H1 (cell line): ENCODE data around the gene CHI3L2. TPM values are rescaled to one million over a fixed set of nuclear protein-coding genes. Genes with fewer than 3 reads are reported as not detected.

Experiments used
- CTCF ChIA-PET: fragments of 300-600 bp; sonication (Branson Sonifier 250); formaldehyde crosslinking; loops from one replicate; lab custom pipeline; 2021; ENCODE audit not compliant: partially characterized antibody; lab: Charles Lee
- POLR2A ChIA-PET: fragments of 300-600 bp; sonication (Branson Sonifier 250); formaldehyde crosslinking; loops from one replicate; lab custom pipeline; 2021; ENCODE audit warnings: inconsistent platforms; ENCODE audit not compliant: partially characterized antibody; lab: Charles Lee
- DNase-seq, 2 experiments: peaks; one replicate each; pipeline versions ENCODE4 v3.0.0 to v3.0.0-alpha.2; 2010 to 2022; ENCODE audit warnings: low spot score in 2 of 2, low read depth in 1 of 2, mixed read lengths in 1 of 2
- FAIRE-seq: peaks from 2 replicates; lab custom pipeline; 2011; peaks lifted over from hg19 to GRCh38; lab: Jason Lieb, UNC
- H2AFZ ChIP-seq: 2 replicates; pipeline ENCODE4 v1.8.1; 2012; ENCODE audit warnings: low read length, inconsistent platforms
- H2AK5ac ChIP-seq: 2 replicates; pipeline ENCODE4 v1.6.1; 2013; ENCODE audit warnings: low read depth, low read length
- H2BK120ac ChIP-seq: replicated peaks from 2 replicates; pipeline ENCODE3; 2013; ENCODE audit warnings: low read depth, low read length, inconsistent platforms
- H2BK12ac ChIP-seq: 2 replicates; pipeline ENCODE4 v1.6.1; 2013; ENCODE audit warnings: low read depth, low read length
- H2BK15ac ChIP-seq: 2 replicates; pipeline ENCODE4 v1.6.1; 2013; ENCODE audit warnings: low read length
- H2BK20ac ChIP-seq: 2 replicates; pipeline ENCODE4 v1.6.1; 2013; ENCODE audit warnings: low read length
- H2BK5ac ChIP-seq: 2 replicates; pipeline ENCODE4 v1.6.1; 2013; ENCODE audit warnings: low read depth, low read length
- H3K14ac ChIP-seq: 2 replicates; pipeline ENCODE4 v1.6.1; 2013; ENCODE audit warnings: inconsistent platforms; ENCODE audit not compliant: insufficient read length
- H3K18ac ChIP-seq: 2 replicates; pipeline ENCODE4 v1.6.1; 2013; ENCODE audit warnings: low read length; ENCODE audit errors: extremely low read depth
- H3K23ac ChIP-seq: 2 replicates; pipeline ENCODE4 v1.6.1; 2013; ENCODE audit warnings: inconsistent platforms; ENCODE audit not compliant: insufficient read length
- H3K23me2 ChIP-seq: 2 replicates; pipeline ENCODE4 v1.6.1; 2013; ENCODE audit warnings: low read depth, low read length
- H3K27ac ChIP-seq: 2 replicates; pipeline ENCODE4 v1.6.1; 2011; ENCODE audit warnings: low read depth, low read length, inconsistent platforms
- H3K27me3 ChIP-seq, 4 experiments: replicated peaks in 1 of 4; 1 replicate in 1 of 4; 2 replicates in 3 of 4; pipeline versions ENCODE4 v1.6.1 to v1.8.1; 2011 to 2013; ENCODE audit warnings: low read length in 3 of 4, mild to moderate bottlenecking in 3 of 4, inconsistent platforms in 2 of 4, mixed read lengths in 2 of 4, moderate library complexity in 1 of 4; ENCODE audit not compliant: control insufficient read depth in 3 of 4, insufficient read depth in 3 of 4; ENCODE audit errors: extremely low read depth in 1 of 4
- H3K36me3 ChIP-seq, 4 experiments: 2 replicates each; pipeline versions ENCODE4 v1.6.1 to v1.8.1; 2011 to 2013; ENCODE audit warnings: mild to moderate bottlenecking in 4 of 4, low read length in 3 of 4, moderate library complexity in 2 of 4, control low read depth in 1 of 4, inconsistent platforms in 1 of 4; ENCODE audit not compliant: insufficient read depth in 4 of 4, control insufficient read depth in 2 of 4
- H3K4ac ChIP-seq: replicated peaks from 2 replicates; pipeline ENCODE3; 2013; ENCODE audit warnings: low read length, low read depth, mixed read lengths, inconsistent platforms; ENCODE audit not compliant: insufficient read length
- H3K4me1 ChIP-seq, 4 experiments: replicated peaks in 1 of 4; 1 replicate in 1 of 4; 2 replicates in 3 of 4; pipeline versions ENCODE4 v1.6.1 to v1.8.1; 2011 to 2013; ENCODE audit warnings: low read length in 3 of 4, inconsistent platforms in 2 of 4, mixed read lengths in 1 of 4; ENCODE audit not compliant: insufficient read depth in 4 of 4, control insufficient read depth in 3 of 4
- H3K4me2 ChIP-seq, 2 experiments: 2 replicates each; pipeline versions ENCODE4 v1.6.1 to v1.8.1; 2011 to 2013; ENCODE audit warnings: low read depth in 2 of 2, low read length in 2 of 2, control low read depth in 1 of 2, inconsistent platforms in 1 of 2, mild to moderate bottlenecking in 1 of 2; ENCODE audit not compliant: insufficient read depth in 1 of 2
- H3K4me3 ChIP-seq, 4 experiments: fragments of 200-600, 300-600 bp in 1 of 4; sonication (generic), shearing (Covaris generic), sonication (Bioruptor Twin) in 1 of 4; 2 replicates each; pipeline versions ENCODE4 v1.5.1 to v1.8.1; 2011 to 2016; ENCODE audit warnings: low read length in 4 of 4, low read depth in 3 of 4, control low read depth in 2 of 4, inconsistent platforms in 2 of 4, mild to moderate bottlenecking in 2 of 4, mixed read lengths in 1 of 4, moderate library complexity in 1 of 4; ENCODE audit not compliant: insufficient read depth in 2 of 4; ENCODE audit errors: extremely low read depth in 1 of 4
- H3K56ac ChIP-seq: replicated peaks from 2 replicates; pipeline ENCODE3; 2013; ENCODE audit warnings: low read depth, mild to moderate bottlenecking, mixed read lengths, low read length, inconsistent platforms; ENCODE audit not compliant: insufficient read length
- H3K79me1 ChIP-seq: 2 replicates; pipeline ENCODE4 v1.6.1; 2013; ENCODE audit warnings: low read depth, low read length, control low read depth
- H3K79me2 ChIP-seq, 2 experiments: 2 replicates each; pipeline versions ENCODE4 v1.6.1 to v1.8.1; 2012 to 2013; ENCODE audit warnings: low read length in 2 of 2, mild to moderate bottlenecking in 2 of 2, inconsistent platforms in 1 of 2; ENCODE audit not compliant: insufficient read depth in 2 of 2, control insufficient read depth in 1 of 2
- H3K9ac ChIP-seq, 4 experiments: replicated peaks in 1 of 4; 1 replicate in 1 of 4; 2 replicates in 3 of 4; pipeline versions ENCODE4 v1.6.1 to v1.8.1; 2011 to 2013; ENCODE audit warnings: low read depth in 3 of 4, low read length in 3 of 4, control low read depth in 2 of 4, mild to moderate bottlenecking in 2 of 4, moderate library complexity in 2 of 4, inconsistent platforms in 1 of 4; ENCODE audit errors: extremely low read depth in 1 of 4
- H3K9me3 ChIP-seq, 2 experiments: 2 replicates each; pipeline versions ENCODE4 v1.6.1 to v1.8.1; 2012 to 2013; ENCODE audit warnings: mild to moderate bottlenecking in 2 of 2, moderate library complexity in 2 of 2, control low read depth in 1 of 2, inconsistent platforms in 1 of 2, low read depth in 1 of 2, low read length in 1 of 2, mixed read lengths in 1 of 2; ENCODE audit not compliant: insufficient read depth in 2 of 2
- H4K20me1 ChIP-seq, 2 experiments: replicated peaks in 1 of 2; 2 replicates each; pipeline versions ENCODE3 to v1.8.1; 2011 to 2013; ENCODE audit warnings: inconsistent platforms in 2 of 2, low read length in 2 of 2, mild to moderate bottlenecking in 1 of 2; ENCODE audit not compliant: insufficient read depth in 2 of 2, control insufficient read depth in 1 of 2
- H4K5ac ChIP-seq: 2 replicates; pipeline ENCODE4 v1.6.1; 2013; ENCODE audit warnings: low read length, low read depth, mixed read lengths, inconsistent platforms; ENCODE audit not compliant: insufficient read length
- H4K8ac ChIP-seq: 2 replicates; pipeline ENCODE4 v1.8.0; 2013; ENCODE audit warnings: mild to moderate bottlenecking, moderate library complexity, low read length, inconsistent platforms; ENCODE audit not compliant: insufficient read depth; ENCODE audit errors: extremely low read depth
- H4K91ac ChIP-seq: replicated peaks from 2 replicates; pipeline ENCODE3; 2013; ENCODE audit warnings: low read length, mixed read lengths, inconsistent platforms; ENCODE audit not compliant: insufficient read length
- EP300 ChIP-seq, 2 experiments: IDR thresholded peaks; 1 replicate in 1 of 2; 2 replicates in 1 of 2; pipeline ENCODE4 v1.6.1; 2011 to 2012; ENCODE audit warnings: low read depth in 2 of 2, low read length in 2 of 2, mild to moderate bottlenecking in 2 of 2, borderline replicate concordance in 1 of 2, inconsistent platforms in 1 of 2, moderate library complexity in 1 of 2
- KDM5A ChIP-seq: fragments of 200-600 bp; IDR thresholded peaks from 2 replicates; pipeline ENCODE4 v1.7.1; 2012; ENCODE audit warnings: mild to moderate bottlenecking, low read length, inconsistent platforms, mixed read lengths
- POU5F1 ChIP-seq: IDR thresholded peaks from 2 replicates; pipeline ENCODE4 v1.6.1; 2011; ENCODE audit warnings: low read depth, mild to moderate bottlenecking, low read length, moderate library complexity
- SP1 ChIP-seq: IDR thresholded peaks from 2 replicates; pipeline ENCODE4 v1.6.1; 2011; ENCODE audit warnings: low read depth, low read length
- TAF1 ChIP-seq: IDR thresholded peaks from 2 replicates; pipeline ENCODE4 v1.6.1; 2011; ENCODE audit warnings: mild to moderate bottlenecking, low read depth, low read length
- WGBS, 2 experiments: shearing (Covaris generic) in 1 of 2; methylation state at CpG; one replicate each; pipeline versions ENCODE4 v1.1.6 to v1.1.7; 2013 to 2015; ENCODE audit warnings: low lambda C conversion rate in 2 of 2, mixed read lengths in 2 of 2, inconsistent platforms in 1 of 2, low coverage in 1 of 2, missing lambda C conversion rate in 1 of 2; ENCODE audit not compliant: insufficient replicate concordance in 2 of 2, insufficient coverage in 1 of 2, insufficient read length in 1 of 2; ENCODE audit errors: extremely low coverage in 1 of 2, missing lambda C conversion rate in 1 of 2; 5-methylcytosine and 5-hydroxymethylcytosine counted together
- polyA plus RNA-seq, 7 experiments: library from polyadenylated mRNA; depleted of rRNA in 3 of 7; stranded (reverse) in 5 of 7; unstranded in 2 of 7; fragments of >200 nt in 5 of 7; fragments of 200-250 nt in 2 of 7; gene quantifications; 1 replicate in 5 of 7; 2 replicates in 1 of 7; 4 replicates in 1 of 7; pipeline versions ENCODE4 v1.2.1 to v1.2.3, GENCODE V29; 2011 to 2013; ENCODE audit warnings: missing spikeins in 2 of 7, mixed read lengths in 2 of 7
- total RNA-seq: library from RNA; stranded (reverse); fragmentation: NEBNext Ultra II Directional; extraction: Animal tissue kit (Norgen Biotek cat#: 25700); gene quantifications from 2 replicates; pipeline ENCODE4 v1.2.1, GENCODE V29; 2021

The CHI3L2 gene
- total and polyA plus RNA-seq, 2 of the 8 experiments (the other 6 are each of a cell fraction or from before 2014, with no cell fraction given) = not detected

DNA sequence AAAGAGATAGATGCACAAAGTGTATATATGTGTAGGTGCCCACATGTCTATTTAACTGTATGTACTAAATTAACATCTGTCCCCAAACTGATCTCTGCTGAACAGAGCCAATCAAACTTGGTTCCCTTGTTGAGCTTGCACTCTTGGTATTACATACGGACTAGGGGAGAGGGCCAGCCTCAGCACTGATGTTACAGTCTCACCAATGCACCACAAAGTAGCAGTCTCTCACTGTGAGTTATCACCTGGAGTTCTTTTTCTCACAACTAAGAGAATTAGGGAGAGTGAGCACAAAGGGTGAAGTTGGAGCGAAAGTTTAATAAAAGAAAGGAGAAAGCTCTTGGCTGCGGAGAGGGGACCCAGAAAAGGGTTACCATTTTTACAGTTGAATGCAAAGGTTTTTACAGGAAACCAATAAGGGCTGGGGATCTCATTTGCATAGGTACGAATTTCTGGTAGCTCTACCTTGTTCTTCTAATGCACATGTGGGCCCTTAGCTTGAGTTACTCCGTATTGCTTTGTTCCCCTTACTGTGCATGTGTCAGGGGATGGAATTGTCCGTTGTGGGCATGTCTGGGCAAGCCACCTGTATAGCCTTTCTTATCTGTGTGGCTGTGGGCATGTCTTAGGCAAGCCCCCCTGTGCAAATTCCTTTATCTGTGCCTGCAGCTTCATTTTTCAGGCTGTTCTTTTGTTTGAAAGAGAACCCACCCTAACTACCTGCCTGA lies 13.3 kb upstream of the CHI3L2 start:
- peak overlapping the region; percentile 95 for H4K91ac ChIP-seq
- peak overlapping the region; percentile 29; the same call in 1 of the 2 replicates for H2AK5ac ChIP-seq
- DNase-seq = no peak
- no peak overlapping the region for H3K4me2 ChIP-seq
- peak overlapping the region; percentile 80 for H3K4ac ChIP-seq
- peak overlapping the region; percentile 13 for H4K5ac ChIP-seq
- 69% methylated on average over 6 of the region's 6 CpGs; no CpG with 5 or more reads in 1 of the 2 experiments for WGBS, 2 experiments
- no peaks in the 10 kb centered on the region for H3K79me1 ChIP-seq
- no peaks in the 10 kb centered on the region for H3K79me2 ChIP-seq
- H3K4me1 ChIP-seq = peaks cover 0 to 7% (median 4%) of the 10 kb centered on the region in 4 experiments; a peak in 3 of 7 replicates
- no peak overlapping the region for H4K8ac ChIP-seq
- no peak overlapping the region for H3K14ac ChIP-seq
- no peaks in the 10 kb centered on the region for H3K36me3 ChIP-seq
- POLR2A ChIA-PET = interaction anchor here (0.7 kb wide), 1 partner anchor 156 kb away, joined by 4 read pairs; no protein-coding TSS in a partner anchor
- H2AFZ ChIP-seq = 0 out of 2 replicates have a peak overlapping the region, but pooled peaks have one; percentile 62
- H3K18ac ChIP-seq = peak overlapping the region; percentile 44; the same call in 1 of the 2 replicates
- H3K9ac ChIP-seq = no peak overlapping the region
- H2BK20ac ChIP-seq = no peak overlapping the region
- no peak overlapping the region; the same call in 1 of the 2 replicates for H3K27ac ChIP-seq
- peak overlapping the region; percentile 91; the same call in 1 of the 2 replicates for H2BK5ac ChIP-seq
- TF ChIP-seq TAF1 (0 out of 2 replicates have a peak, but pooled peaks have one; percentile 20), SP1 (no peak), KDM5A (no peak), POU5F1 (no peak), EP300 (IDR thresholded peaks at IDR 0.05; ENCODE audit: borderline replicate concordance in 1 of 2, low read depth in 2 of 2, low read length in 2 of 2) (no peak)
- TF ChIP-seq, all 59 proteins: peak for 1
- no peaks in the 10 kb centered on the region for H4K20me1 ChIP-seq
- no peaks in the 10 kb centered on the region; a peak in 1 of 4 replicates for H3K9me3 ChIP-seq
- H2BK12ac ChIP-seq = peak overlapping the region; percentile 45; the same call in 1 of the 2 replicates
- no peaks in the 10 kb centered on the region for H3K23me2 ChIP-seq
- H2BK15ac ChIP-seq = no peak overlapping the region
- H3K27me3 ChIP-seq = no peaks in the 10 kb centered on the region; a peak in 1 of 7 replicates
- FAIRE-seq = no peak
- no peak overlapping the region for H3K56ac ChIP-seq
- no peak overlapping the region for H3K4me3 ChIP-seq
- CTCF ChIA-PET = interaction anchor here (1.3 to 2.6 kb wide), 4 partner anchors 16 to 186 kb away, joined by 4 to 11 read pairs (median 6); no protein-coding TSS in a partner anchor
- H3K23ac ChIP-seq = no peak overlapping the region
- H2BK120ac ChIP-seq = peak overlapping the region; percentile 95
